ENCODE results near the gene PRCC.

DNA sequence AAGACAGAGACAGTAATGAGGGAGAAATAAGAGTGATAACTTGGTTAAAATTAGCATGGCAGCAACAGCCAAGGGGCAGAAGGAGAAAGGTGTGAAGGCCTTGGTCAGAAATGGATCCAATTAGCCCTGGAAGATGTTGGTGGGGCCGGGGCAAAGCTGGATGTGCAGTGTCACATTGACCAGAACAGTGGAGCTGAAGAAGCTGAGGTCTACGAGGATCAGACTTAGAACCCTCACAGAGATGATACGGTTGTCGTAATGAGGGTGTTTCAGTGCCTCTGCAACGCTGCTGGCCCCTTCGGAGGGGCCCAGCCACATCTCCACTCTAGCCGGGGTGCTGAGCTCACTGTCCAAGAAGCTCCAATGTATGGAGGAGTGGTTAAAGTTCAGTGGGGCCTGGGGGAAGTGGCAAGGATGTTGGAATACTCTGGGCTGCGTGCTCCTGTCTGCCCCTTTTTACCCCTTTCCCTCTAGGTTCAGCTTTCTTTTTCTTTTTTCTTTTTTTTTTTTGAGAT lies 35.1 kb downstream of the PRCC start:
- TF ChIP-seq GATA3 (IDR thresholded peaks at IDR 0.05; ENCODE audit: low read depth, low read length) = no peak
- no peak for TF ChIP-seq GATA2 (IDR thresholded peaks at IDR 0.05; ENCODE audit: low read depth, low read length)
